Measurements from ENCODE around the gene SLC9A1.

GRCh38 chr1:27117733-27118439 lies 37.0 kb downstream of the SLC9A1 start:
- TF ChIP-seq ZNF449 (tag by site-specific recombination; IDR thresholded peaks at IDR 0.05): no peak
- TF ChIP-seq CTCF (tag by site-specific recombination; IDR thresholded peaks at IDR 0.05): no peak
- no peak for TF ChIP-seq REST (tag by site-specific recombination; IDR thresholded peaks at IDR 0.05)
- no peak for TF ChIP-seq ZNF311 (tag by site-specific recombination; IDR thresholded peaks at IDR 0.05; ENCODE audit: borderline replicate concordance)
- no peak for TF ChIP-seq ZBTB26 (tag by site-specific recombination; optimal IDR thresholded peaks at IDR 0.05)
- no peak for TF ChIP-seq ZNF221 (tag by site-specific recombination; IDR thresholded peaks at IDR 0.05; ENCODE audit: borderline replicate concordance)

All from HEK293 (cell line).